Measurements from ENCODE around the gene CASP7. TPM values are rescaled to one million over a fixed set of nuclear protein-coding genes. Genes with fewer than 3 reads are reported as not detected.
A peak's percentile ranks its signal among the peaks of the same experiment; 100 is the strongest.

CASP7 gene
- total and polyA plus RNA-seq, 4 donors = 8.8 to 25.0 (median 11.4) TPM

DNA sequence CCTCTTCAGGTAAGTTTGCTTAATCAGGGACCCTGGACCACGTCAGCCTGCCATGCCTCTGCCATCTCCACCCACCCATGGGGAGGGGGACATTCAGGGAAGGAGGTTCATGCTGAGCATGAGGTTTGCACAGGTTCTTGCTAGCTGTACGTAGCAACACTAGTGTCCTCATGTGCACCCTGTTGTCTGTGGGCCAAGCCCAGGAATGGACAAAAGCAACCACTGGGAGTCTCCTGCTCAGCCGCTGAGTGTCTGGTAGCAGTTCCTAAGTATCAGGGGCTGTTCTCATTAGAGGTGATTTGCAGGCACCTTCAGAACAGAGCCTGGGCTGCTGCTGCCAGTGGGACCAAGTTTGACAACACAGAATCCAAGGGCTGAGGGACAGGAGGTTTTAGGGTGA, 17.9 kb downstream of the CASP7 start:
- Histone ChIP-seq H3K36me3 (ENCODE audit: control insufficient read depth in 4 of 4, insufficient read depth in 3 of 4, low read depth in 1 of 4, low read length in 3 of 4) (peaks cover 0 to 31% (median 19%) of the 10 kb centered on the region in 4 donors), H3K9ac (ENCODE audit: low read depth in 1 of 2, low read length in 2 of 2) (no peak overlapping the region), H3K27ac (ENCODE audit: low read depth in 1 of 2, low read length in 2 of 2) (no peak overlapping the region), H3K27me3 (ENCODE audit: control insufficient read depth in 4 of 4, insufficient read depth in 4 of 4, low read length in 3 of 4) (no peaks in the 10 kb centered on the region), H3K9me3 (ENCODE audit: control insufficient read depth in 4 of 4, low read length in 3 of 4) (peaks cover 0 to 6% (median under 1%) of the 10 kb centered on the region in 4 donors), H3K4me1 (ENCODE audit: control insufficient read depth in 4 of 4, insufficient read depth in 4 of 4, low read length in 3 of 4) (no peaks in the 10 kb centered on the region), H3K4me3 (ENCODE audit: low read depth in 1 of 3, low read length in 3 of 3) (no peak overlapping the region)
- 81% methylated on average over 3 of the region's 3 CpGs for WGBS
- DNase-seq (ENCODE audit: low spot score) = no peak
- TF ChIP-seq HNF4G (IDR thresholded peaks at IDR 0.05) (no peak), EGR1 (IDR thresholded peaks at IDR 0.05; ENCODE audit: low read depth in 2 of 2) (no peak), GABPA (IDR thresholded peaks at IDR 0.05 in 1 of 2, conservative IDR thresholded peaks at IDR 0.05 in 1 of 2) (no peak), TAF1 (conservative IDR thresholded peaks at IDR 0.05) (no peak)
- TF ChIP-seq, protein P1, sequence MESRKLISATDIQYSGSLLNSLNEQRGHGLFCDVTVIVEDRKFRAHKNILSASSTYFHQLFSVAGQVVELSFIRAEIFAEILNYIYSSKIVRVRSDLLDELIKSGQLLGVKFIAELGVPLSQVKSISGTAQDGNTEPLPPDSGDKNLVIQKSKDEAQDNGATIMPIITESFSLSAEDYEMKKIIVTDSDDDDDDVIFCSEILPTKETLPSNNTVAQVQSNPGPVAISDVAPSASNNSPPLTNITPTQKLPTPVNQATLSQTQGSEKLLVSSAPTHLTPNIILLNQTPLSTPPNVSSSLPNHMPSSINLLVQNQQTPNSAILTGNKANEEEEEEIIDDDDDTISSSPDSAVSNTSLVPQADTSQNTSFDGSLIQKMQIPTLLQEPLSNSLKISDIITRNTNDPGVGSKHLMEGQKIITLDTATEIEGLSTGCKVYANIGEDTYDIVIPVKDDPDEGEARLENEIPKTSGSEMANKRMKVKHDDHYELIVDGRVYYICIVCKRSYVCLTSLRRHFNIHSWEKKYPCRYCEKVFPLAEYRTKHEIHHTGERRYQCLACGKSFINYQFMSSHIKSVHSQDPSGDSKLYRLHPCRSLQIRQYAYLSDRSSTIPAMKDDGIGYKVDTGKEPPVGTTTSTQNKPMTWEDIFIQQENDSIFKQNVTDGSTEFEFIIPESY (IDR thresholded peaks at IDR 0.05) = no peak
- TF ChIP-seq, protein P2, sequence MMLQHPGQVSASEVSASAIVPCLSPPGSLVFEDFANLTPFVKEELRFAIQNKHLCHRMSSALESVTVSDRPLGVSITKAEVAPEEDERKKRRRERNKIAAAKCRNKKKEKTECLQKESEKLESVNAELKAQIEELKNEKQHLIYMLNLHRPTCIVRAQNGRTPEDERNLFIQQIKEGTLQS (IDR thresholded peaks at IDR 0.05) = no peak

DNA sequence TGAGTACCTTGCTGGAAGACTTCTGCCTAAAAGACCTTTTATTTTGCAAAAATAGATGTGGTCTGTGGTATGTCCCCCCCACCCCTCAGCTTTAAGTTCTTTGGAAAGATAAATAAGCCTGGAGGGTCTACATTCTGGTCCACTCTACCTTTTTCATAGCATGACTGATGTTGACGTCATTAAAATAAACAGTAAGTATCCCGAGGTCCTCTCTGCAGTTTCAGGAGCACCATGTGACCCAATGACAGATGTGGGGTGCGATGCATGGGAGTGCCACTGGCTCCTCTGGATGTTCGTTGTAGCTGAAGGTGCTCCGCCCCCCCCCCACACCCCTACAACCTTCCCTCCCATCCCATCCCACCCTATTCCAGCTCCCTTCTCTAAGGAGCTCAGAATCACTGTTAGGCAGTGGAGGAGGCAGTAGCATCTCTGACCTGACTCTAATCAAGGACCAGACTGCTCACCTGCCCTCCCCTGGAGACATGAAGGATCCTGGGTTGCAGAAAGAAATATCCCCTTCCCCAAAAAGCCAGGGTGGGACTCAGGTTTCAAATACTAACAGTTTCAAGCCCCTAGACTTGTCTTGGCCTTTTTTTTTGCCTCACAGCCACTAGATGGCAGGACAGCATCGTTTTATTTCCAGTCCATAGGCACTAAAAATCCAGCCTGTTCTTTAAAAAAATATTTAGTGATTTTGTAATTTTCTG, 25.1 kb downstream of the CASP7 start:
- TF ChIP-seq, protein P3, sequence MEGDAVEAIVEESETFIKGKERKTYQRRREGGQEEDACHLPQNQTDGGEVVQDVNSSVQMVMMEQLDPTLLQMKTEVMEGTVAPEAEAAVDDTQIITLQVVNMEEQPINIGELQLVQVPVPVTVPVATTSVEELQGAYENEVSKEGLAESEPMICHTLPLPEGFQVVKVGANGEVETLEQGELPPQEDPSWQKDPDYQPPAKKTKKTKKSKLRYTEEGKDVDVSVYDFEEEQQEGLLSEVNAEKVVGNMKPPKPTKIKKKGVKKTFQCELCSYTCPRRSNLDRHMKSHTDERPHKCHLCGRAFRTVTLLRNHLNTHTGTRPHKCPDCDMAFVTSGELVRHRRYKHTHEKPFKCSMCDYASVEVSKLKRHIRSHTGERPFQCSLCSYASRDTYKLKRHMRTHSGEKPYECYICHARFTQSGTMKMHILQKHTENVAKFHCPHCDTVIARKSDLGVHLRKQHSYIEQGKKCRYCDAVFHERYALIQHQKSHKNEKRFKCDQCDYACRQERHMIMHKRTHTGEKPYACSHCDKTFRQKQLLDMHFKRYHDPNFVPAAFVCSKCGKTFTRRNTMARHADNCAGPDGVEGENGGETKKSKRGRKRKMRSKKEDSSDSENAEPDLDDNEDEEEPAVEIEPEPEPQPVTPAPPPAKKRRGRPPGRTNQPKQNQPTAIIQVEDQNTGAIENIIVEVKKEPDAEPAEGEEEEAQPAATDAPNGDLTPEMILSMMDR (IDR thresholded peaks at IDR 0.05; ENCODE audit: low read depth, low read length, missing input control) = peak; percentile 49
- TF ChIP-seq RAD21 (IDR thresholded peaks at IDR 0.05) (peak; percentile 74 to 77), JUND (IDR thresholded peaks at IDR 0.05) (no peak)
- 43% methylated on average over 6 of the region's 6 CpGs for WGBS
- Histone ChIP-seq H3K9ac (ENCODE audit: low read depth in 1 of 2, low read length in 2 of 2) (no peak overlapping the region), H3K4me3 (ENCODE audit: low read depth in 1 of 3, low read length in 3 of 3) (no peak overlapping the region), H3K9me3 (ENCODE audit: control insufficient read depth in 4 of 4, low read length in 3 of 4) (no peaks in the 10 kb centered on the region), H3K36me3 (ENCODE audit: control insufficient read depth in 4 of 4, insufficient read depth in 3 of 4, low read depth in 1 of 4, low read length in 3 of 4) (peaks cover 0 to 13% (median 4%) of the 10 kb centered on the region in 4 donors), H3K4me1 (ENCODE audit: control insufficient read depth in 4 of 4, insufficient read depth in 4 of 4, low read length in 3 of 4) (no peaks in the 10 kb centered on the region), H3K27ac (ENCODE audit: low read depth in 1 of 2, low read length in 2 of 2) (no peak overlapping the region), H3K27me3 (ENCODE audit: control insufficient read depth in 4 of 4, insufficient read depth in 4 of 4, low read length in 3 of 4) (no peaks in the 10 kb centered on the region)
- DNase-seq (ENCODE audit: low spot score) = no peak

DNA sequence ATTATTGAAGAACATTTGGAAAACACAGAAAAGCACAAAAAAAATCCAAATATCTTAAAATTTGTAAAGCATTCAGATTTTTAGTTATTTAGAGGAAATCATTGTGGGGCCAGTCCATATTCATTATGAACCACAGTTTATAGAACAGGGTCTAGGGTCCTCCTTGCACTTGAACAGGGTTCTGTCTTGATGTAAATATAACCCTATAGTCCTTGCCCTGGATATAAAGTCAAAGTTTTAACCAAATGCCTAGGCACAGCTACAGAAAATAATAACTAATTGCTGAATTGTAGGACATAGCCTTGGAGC, 25.6 kb downstream of the CASP7 start:
- TF ChIP-seq TAF1 (conservative IDR thresholded peaks at IDR 0.05) (no peak), HNF4A (conservative IDR thresholded peaks at IDR 0.05) (no peak), EGR1 (IDR thresholded peaks at IDR 0.05; ENCODE audit: low read depth in 2 of 2) (no peak), GABPA (IDR thresholded peaks at IDR 0.05 in 1 of 2, conservative IDR thresholded peaks at IDR 0.05 in 1 of 2) (no peak), FOXA1 (IDR thresholded peaks at IDR 0.05) (no peak), YY1 (IDR thresholded peaks at IDR 0.05) (no peak)
- TF ChIP-seq, protein P2 (IDR thresholded peaks at IDR 0.05) = no peak
- TF ChIP-seq, protein P4, sequence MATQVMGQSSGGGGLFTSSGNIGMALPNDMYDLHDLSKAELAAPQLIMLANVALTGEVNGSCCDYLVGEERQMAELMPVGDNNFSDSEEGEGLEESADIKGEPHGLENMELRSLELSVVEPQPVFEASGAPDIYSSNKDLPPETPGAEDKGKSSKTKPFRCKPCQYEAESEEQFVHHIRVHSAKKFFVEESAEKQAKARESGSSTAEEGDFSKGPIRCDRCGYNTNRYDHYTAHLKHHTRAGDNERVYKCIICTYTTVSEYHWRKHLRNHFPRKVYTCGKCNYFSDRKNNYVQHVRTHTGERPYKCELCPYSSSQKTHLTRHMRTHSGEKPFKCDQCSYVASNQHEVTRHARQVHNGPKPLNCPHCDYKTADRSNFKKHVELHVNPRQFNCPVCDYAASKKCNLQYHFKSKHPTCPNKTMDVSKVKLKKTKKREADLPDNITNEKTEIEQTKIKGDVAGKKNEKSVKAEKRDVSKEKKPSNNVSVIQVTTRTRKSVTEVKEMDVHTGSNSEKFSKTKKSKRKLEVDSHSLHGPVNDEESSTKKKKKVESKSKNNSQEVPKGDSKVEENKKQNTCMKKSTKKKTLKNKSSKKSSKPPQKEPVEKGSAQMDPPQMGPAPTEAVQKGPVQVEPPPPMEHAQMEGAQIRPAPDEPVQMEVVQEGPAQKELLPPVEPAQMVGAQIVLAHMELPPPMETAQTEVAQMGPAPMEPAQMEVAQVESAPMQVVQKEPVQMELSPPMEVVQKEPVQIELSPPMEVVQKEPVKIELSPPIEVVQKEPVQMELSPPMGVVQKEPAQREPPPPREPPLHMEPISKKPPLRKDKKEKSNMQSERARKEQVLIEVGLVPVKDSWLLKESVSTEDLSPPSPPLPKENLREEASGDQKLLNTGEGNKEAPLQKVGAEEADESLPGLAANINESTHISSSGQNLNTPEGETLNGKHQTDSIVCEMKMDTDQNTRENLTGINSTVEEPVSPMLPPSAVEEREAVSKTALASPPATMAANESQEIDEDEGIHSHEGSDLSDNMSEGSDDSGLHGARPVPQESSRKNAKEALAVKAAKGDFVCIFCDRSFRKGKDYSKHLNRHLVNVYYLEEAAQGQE (IDR thresholded peaks at IDR 0.05) = no peak
- TF ChIP-seq, protein P3 (IDR thresholded peaks at IDR 0.05; ENCODE audit: low read depth, low read length, missing input control) = no peak
- no peak overlapping the region for H3K9ac ChIP-seq (ENCODE audit: low read depth in 1 of 2, low read length in 2 of 2)
- no peaks in the 10 kb centered on the region for H3K9me3 ChIP-seq (ENCODE audit: control insufficient read depth in 4 of 4, low read length in 3 of 4)
- no peaks in the 10 kb centered on the region for H3K27me3 ChIP-seq (ENCODE audit: control insufficient read depth in 4 of 4, insufficient read depth in 4 of 4, low read length in 3 of 4)
- DNase-seq (ENCODE audit: low spot score) = no peak
- no peak overlapping the region for H3K27ac ChIP-seq (ENCODE audit: low read depth in 1 of 2, low read length in 2 of 2)
- H3K4me1 ChIP-seq (ENCODE audit: control insufficient read depth in 4 of 4, insufficient read depth in 4 of 4, low read length in 3 of 4) = no peaks in the 10 kb centered on the region
- H3K36me3 ChIP-seq (ENCODE audit: control insufficient read depth in 4 of 4, insufficient read depth in 3 of 4, low read depth in 1 of 4, low read length in 3 of 4) = peaks cover 0 to 11% (median 3%) of the 10 kb centered on the region in 4 donors
- no peak overlapping the region for H3K4me3 ChIP-seq (ENCODE audit: low read depth in 1 of 3, low read length in 3 of 3)

Measured in liver (tissue), 9 donors.